H1 (cell line): Measurements from ENCODE around the gene SLC2A5. TPM values are rescaled to one million over a fixed set of nuclear protein-coding genes. Genes with fewer than 3 reads are reported as not detected.

Experiments
- CTCF ChIA-PET: fragments of 300-600 bp; sonication (Branson Sonifier 250); formaldehyde crosslinking; loops from one replicate; lab custom pipeline; 2021; ENCODE audit not compliant: partially characterized antibody; lab: Charles Lee
- POLR2A ChIA-PET: fragments of 300-600 bp; sonication (Branson Sonifier 250); formaldehyde crosslinking; loops from one replicate; lab custom pipeline; 2021; ENCODE audit warnings: inconsistent platforms; ENCODE audit not compliant: partially characterized antibody; lab: Charles Lee
- DNase-seq, 2 experiments: peaks; one replicate each; pipeline versions ENCODE4 v3.0.0 to v3.0.0-alpha.2; 2010 to 2022; ENCODE audit warnings: low spot score in 2 of 2, low read depth in 1 of 2, mixed read lengths in 1 of 2
- FAIRE-seq: peaks from 2 replicates; lab custom pipeline; 2011; peaks lifted over from hg19 to GRCh38; lab: Jason Lieb, UNC
- H2AFZ ChIP-seq: 2 replicates; pipeline ENCODE4 v1.8.1; 2012; ENCODE audit warnings: low read length, inconsistent platforms
- H2AK5ac ChIP-seq: 2 replicates; pipeline ENCODE4 v1.6.1; 2013; ENCODE audit warnings: low read depth, low read length
- H2BK120ac ChIP-seq: replicated peaks from 2 replicates; pipeline ENCODE3; 2013; ENCODE audit warnings: low read depth, low read length, inconsistent platforms
- H2BK12ac ChIP-seq: 2 replicates; pipeline ENCODE4 v1.6.1; 2013; ENCODE audit warnings: low read depth, low read length
- H2BK15ac ChIP-seq: 2 replicates; pipeline ENCODE4 v1.6.1; 2013; ENCODE audit warnings: low read length
- H2BK20ac ChIP-seq: 2 replicates; pipeline ENCODE4 v1.6.1; 2013; ENCODE audit warnings: low read length
- H2BK5ac ChIP-seq: 2 replicates; pipeline ENCODE4 v1.6.1; 2013; ENCODE audit warnings: low read depth, low read length
- H3K14ac ChIP-seq: 2 replicates; pipeline ENCODE4 v1.6.1; 2013; ENCODE audit warnings: inconsistent platforms; ENCODE audit not compliant: insufficient read length
- H3K18ac ChIP-seq: 2 replicates; pipeline ENCODE4 v1.6.1; 2013; ENCODE audit warnings: low read length; ENCODE audit errors: extremely low read depth
- H3K23ac ChIP-seq: 2 replicates; pipeline ENCODE4 v1.6.1; 2013; ENCODE audit warnings: inconsistent platforms; ENCODE audit not compliant: insufficient read length
- H3K23me2 ChIP-seq: 2 replicates; pipeline ENCODE4 v1.6.1; 2013; ENCODE audit warnings: low read depth, low read length
- H3K27ac ChIP-seq: 2 replicates; pipeline ENCODE4 v1.6.1; 2011; ENCODE audit warnings: low read depth, low read length, inconsistent platforms
- H3K27me3 ChIP-seq, 4 experiments: replicated peaks in 1 of 4; 1 replicate in 1 of 4; 2 replicates in 3 of 4; pipeline versions ENCODE4 v1.6.1 to v1.8.1; 2011 to 2013; ENCODE audit warnings: low read length in 3 of 4, mild to moderate bottlenecking in 3 of 4, inconsistent platforms in 2 of 4, mixed read lengths in 2 of 4, moderate library complexity in 1 of 4; ENCODE audit not compliant: control insufficient read depth in 3 of 4, insufficient read depth in 3 of 4; ENCODE audit errors: extremely low read depth in 1 of 4
- H3K36me3 ChIP-seq, 4 experiments: 2 replicates each; pipeline versions ENCODE4 v1.6.1 to v1.8.1; 2011 to 2013; ENCODE audit warnings: mild to moderate bottlenecking in 4 of 4, low read length in 3 of 4, moderate library complexity in 2 of 4, control low read depth in 1 of 4, inconsistent platforms in 1 of 4; ENCODE audit not compliant: insufficient read depth in 4 of 4, control insufficient read depth in 2 of 4
- H3K4ac ChIP-seq: replicated peaks from 2 replicates; pipeline ENCODE3; 2013; ENCODE audit warnings: low read length, low read depth, mixed read lengths, inconsistent platforms; ENCODE audit not compliant: insufficient read length
- H3K4me1 ChIP-seq, 4 experiments: replicated peaks in 1 of 4; 1 replicate in 1 of 4; 2 replicates in 3 of 4; pipeline versions ENCODE4 v1.6.1 to v1.8.1; 2011 to 2013; ENCODE audit warnings: low read length in 3 of 4, inconsistent platforms in 2 of 4, mixed read lengths in 1 of 4; ENCODE audit not compliant: insufficient read depth in 4 of 4, control insufficient read depth in 3 of 4
- H3K4me2 ChIP-seq, 2 experiments: 2 replicates each; pipeline versions ENCODE4 v1.6.1 to v1.8.1; 2011 to 2013; ENCODE audit warnings: low read depth in 2 of 2, low read length in 2 of 2, control low read depth in 1 of 2, inconsistent platforms in 1 of 2, mild to moderate bottlenecking in 1 of 2; ENCODE audit not compliant: insufficient read depth in 1 of 2
- H3K4me3 ChIP-seq, 4 experiments: fragments of 200-600, 300-600 bp in 1 of 4; sonication (generic), shearing (Covaris generic), sonication (Bioruptor Twin) in 1 of 4; 2 replicates each; pipeline versions ENCODE4 v1.5.1 to v1.8.1; 2011 to 2016; ENCODE audit warnings: low read length in 4 of 4, low read depth in 3 of 4, control low read depth in 2 of 4, inconsistent platforms in 2 of 4, mild to moderate bottlenecking in 2 of 4, mixed read lengths in 1 of 4, moderate library complexity in 1 of 4; ENCODE audit not compliant: insufficient read depth in 2 of 4; ENCODE audit errors: extremely low read depth in 1 of 4
- H3K56ac ChIP-seq: replicated peaks from 2 replicates; pipeline ENCODE3; 2013; ENCODE audit warnings: low read depth, mild to moderate bottlenecking, mixed read lengths, low read length, inconsistent platforms; ENCODE audit not compliant: insufficient read length
- H3K79me1 ChIP-seq: 2 replicates; pipeline ENCODE4 v1.6.1; 2013; ENCODE audit warnings: low read depth, low read length, control low read depth
- H3K79me2 ChIP-seq, 2 experiments: 2 replicates each; pipeline versions ENCODE4 v1.6.1 to v1.8.1; 2012 to 2013; ENCODE audit warnings: low read length in 2 of 2, mild to moderate bottlenecking in 2 of 2, inconsistent platforms in 1 of 2; ENCODE audit not compliant: insufficient read depth in 2 of 2, control insufficient read depth in 1 of 2
- H3K9ac ChIP-seq, 4 experiments: replicated peaks in 1 of 4; 1 replicate in 1 of 4; 2 replicates in 3 of 4; pipeline versions ENCODE4 v1.6.1 to v1.8.1; 2011 to 2013; ENCODE audit warnings: low read depth in 3 of 4, low read length in 3 of 4, control low read depth in 2 of 4, mild to moderate bottlenecking in 2 of 4, moderate library complexity in 2 of 4, inconsistent platforms in 1 of 4; ENCODE audit errors: extremely low read depth in 1 of 4
- H3K9me3 ChIP-seq, 2 experiments: 2 replicates each; pipeline versions ENCODE4 v1.6.1 to v1.8.1; 2012 to 2013; ENCODE audit warnings: mild to moderate bottlenecking in 2 of 2, moderate library complexity in 2 of 2, control low read depth in 1 of 2, inconsistent platforms in 1 of 2, low read depth in 1 of 2, low read length in 1 of 2, mixed read lengths in 1 of 2; ENCODE audit not compliant: insufficient read depth in 2 of 2
- H4K20me1 ChIP-seq, 2 experiments: replicated peaks in 1 of 2; 2 replicates each; pipeline versions ENCODE3 to v1.8.1; 2011 to 2013; ENCODE audit warnings: inconsistent platforms in 2 of 2, low read length in 2 of 2, mild to moderate bottlenecking in 1 of 2; ENCODE audit not compliant: insufficient read depth in 2 of 2, control insufficient read depth in 1 of 2
- H4K5ac ChIP-seq: 2 replicates; pipeline ENCODE4 v1.6.1; 2013; ENCODE audit warnings: low read length, low read depth, mixed read lengths, inconsistent platforms; ENCODE audit not compliant: insufficient read length
- H4K8ac ChIP-seq: 2 replicates; pipeline ENCODE4 v1.8.0; 2013; ENCODE audit warnings: mild to moderate bottlenecking, moderate library complexity, low read length, inconsistent platforms; ENCODE audit not compliant: insufficient read depth; ENCODE audit errors: extremely low read depth
- H4K91ac ChIP-seq: replicated peaks from 2 replicates; pipeline ENCODE3; 2013; ENCODE audit warnings: low read length, mixed read lengths, inconsistent platforms; ENCODE audit not compliant: insufficient read length
- BACH1 ChIP-seq: IDR thresholded peaks from 2 replicates; pipeline ENCODE4 v1.6.1; 2012; ENCODE audit warnings: low read length, improper control_type of control experiment
- EP300 ChIP-seq, 2 experiments: IDR thresholded peaks; 1 replicate in 1 of 2; 2 replicates in 1 of 2; pipeline ENCODE4 v1.6.1; 2011 to 2012; ENCODE audit warnings: low read depth in 2 of 2, low read length in 2 of 2, mild to moderate bottlenecking in 2 of 2, borderline replicate concordance in 1 of 2, inconsistent platforms in 1 of 2, moderate library complexity in 1 of 2
- RFX5 ChIP-seq: IDR thresholded peaks from 2 replicates; pipeline ENCODE4 v1.6.1; 2011; ENCODE audit warnings: low read depth, low read length, improper control_type of control experiment, borderline replicate concordance
- RXRA ChIP-seq: IDR thresholded peaks from 2 replicates; pipeline ENCODE4 v1.6.1; 2011; ENCODE audit warnings: low read depth, mild to moderate bottlenecking, low read length, moderate library complexity; ENCODE audit not compliant: insufficient read depth
- TCF12 ChIP-seq: IDR thresholded peaks from 2 replicates; pipeline ENCODE4 v1.6.1; 2011; ENCODE audit warnings: low read depth, mild to moderate bottlenecking, low read length
- WGBS, 2 experiments: shearing (Covaris generic) in 1 of 2; methylation state at CpG; one replicate each; pipeline versions ENCODE4 v1.1.6 to v1.1.7; 2013 to 2015; ENCODE audit warnings: low lambda C conversion rate in 2 of 2, mixed read lengths in 2 of 2, inconsistent platforms in 1 of 2, low coverage in 1 of 2, missing lambda C conversion rate in 1 of 2; ENCODE audit not compliant: insufficient replicate concordance in 2 of 2, insufficient coverage in 1 of 2, insufficient read length in 1 of 2; ENCODE audit errors: extremely low coverage in 1 of 2, missing lambda C conversion rate in 1 of 2; 5-methylcytosine and 5-hydroxymethylcytosine counted together
- polyA plus RNA-seq, 7 experiments: library from polyadenylated mRNA; depleted of rRNA in 3 of 7; stranded (reverse) in 5 of 7; unstranded in 2 of 7; fragments of >200 nt in 5 of 7; fragments of 200-250 nt in 2 of 7; gene quantifications; 1 replicate in 5 of 7; 2 replicates in 1 of 7; 4 replicates in 1 of 7; pipeline versions ENCODE4 v1.2.1 to v1.2.3, GENCODE V29; 2011 to 2013; ENCODE audit warnings: missing spikeins in 2 of 7, mixed read lengths in 2 of 7
- total RNA-seq: library from RNA; stranded (reverse); fragmentation: NEBNext Ultra II Directional; extraction: Animal tissue kit (Norgen Biotek cat#: 25700); gene quantifications from 2 replicates; pipeline ENCODE4 v1.2.1, GENCODE V29; 2021

SLC2A5 gene
- total and polyA plus RNA-seq, 2 of the 8 experiments (the other 6 are each of a cell fraction or from before 2014, with no cell fraction given): 0.12 TPM; not detected in 1

GRCh38 chr1:9042272-9042671 is 27.2 kb downstream of the SLC2A5 start:
- Histone ChIP-seq H4K91ac (no peak overlapping the region), H2BK5ac (no peak overlapping the region), H3K27me3 (no peaks in the 10 kb centered on the region; a peak in 1 of 7 replicates), H3K4ac (no peak overlapping the region), H3K4me3 (no peak overlapping the region), H3K79me2 (no peaks in the 10 kb centered on the region), H4K20me1 (peaks cover 0 to 2% of the 10 kb centered on the region in 2 experiments), H3K27ac (no peak overlapping the region), H3K23me2 (no peaks in the 10 kb centered on the region), H4K5ac (no peak overlapping the region), H2BK15ac (no peak overlapping the region), H3K9ac (no peak overlapping the region), H3K36me3 (no peaks in the 10 kb centered on the region; a peak in 1 of 8 replicates), H3K14ac (no peak overlapping the region), H2BK12ac (no peak overlapping the region), H2BK20ac (no peak overlapping the region), H3K56ac (no peak overlapping the region), H2AFZ (no peak overlapping the region), H3K18ac (no peak overlapping the region), H3K4me1 (no peaks in the 10 kb centered on the region), H3K79me1 (no peaks in the 10 kb centered on the region), H4K8ac (no peak overlapping the region), H2AK5ac (no peak overlapping the region), H2BK120ac (no peak overlapping the region), H3K9me3 (no peaks in the 10 kb centered on the region), H3K23ac (no peak overlapping the region), H3K4me2 (no peak overlapping the region)
- ChIA-PET POLR2A (interaction anchor here (1.0 kb wide), 1 partner anchor 9 kb away, joined by 3 read pairs; no protein-coding TSS in a partner anchor), CTCF (interaction anchor here (1.4 kb wide), 1 partner anchor 37 kb away, joined by 4 read pairs; no protein-coding TSS in a partner anchor)
- no peak for FAIRE-seq
- no peak for TF ChIP-seq RFX5
- no peak for TF ChIP-seq BACH1
- no peak for TF ChIP-seq TCF12
- no peak for TF ChIP-seq EP300 (IDR thresholded peaks at IDR 0.05; ENCODE audit: borderline replicate concordance in 1 of 2, low read depth in 2 of 2, low read length in 2 of 2)
- no peak for TF ChIP-seq RXRA
- WGBS, 2 experiments: 90% methylated on average over 5 of the region's 5 CpGs; no CpG with 5 or more reads in 1 of the 2 experiments
- no peak for DNase-seq
